HG02623 (cell line): Measurements from ENCODE around the gene GRK3.
"Not testable (repeated sequence)": the region's sequence is repeated elsewhere in the genome, so short reads cannot be mapped to it uniquely, and the experiment has no call there.

Source experiments
- ATAC-seq: cut with Tn5 transposase; IDR thresholded peaks from one replicate; pipeline ENCODE4 v1.9.1; 2021; ENCODE audit warnings: moderate library complexity; ENCODE audit not compliant: unreplicated experiment

Gene GRK3

DNA sequence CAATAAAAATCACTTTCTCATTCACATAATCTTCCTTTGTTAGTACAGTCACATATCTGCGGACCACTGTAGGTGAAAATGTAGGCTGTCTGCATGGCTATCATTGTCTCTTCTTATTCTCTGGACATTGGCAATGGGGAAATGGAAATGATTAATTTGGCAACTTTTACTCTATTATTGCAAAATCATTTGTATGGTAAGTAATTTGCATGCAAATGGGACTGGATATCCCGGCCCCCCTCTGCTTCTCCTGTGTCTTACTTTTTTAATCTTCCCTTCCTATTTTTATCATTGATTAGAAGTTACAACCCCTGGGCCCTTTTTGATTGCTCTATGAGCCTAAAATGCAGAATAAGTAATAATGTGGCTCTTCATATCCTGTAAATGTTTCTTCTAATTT is 6.0 kb downstream of the GRK3 start:
- ATAC-seq: no peak

DNA sequence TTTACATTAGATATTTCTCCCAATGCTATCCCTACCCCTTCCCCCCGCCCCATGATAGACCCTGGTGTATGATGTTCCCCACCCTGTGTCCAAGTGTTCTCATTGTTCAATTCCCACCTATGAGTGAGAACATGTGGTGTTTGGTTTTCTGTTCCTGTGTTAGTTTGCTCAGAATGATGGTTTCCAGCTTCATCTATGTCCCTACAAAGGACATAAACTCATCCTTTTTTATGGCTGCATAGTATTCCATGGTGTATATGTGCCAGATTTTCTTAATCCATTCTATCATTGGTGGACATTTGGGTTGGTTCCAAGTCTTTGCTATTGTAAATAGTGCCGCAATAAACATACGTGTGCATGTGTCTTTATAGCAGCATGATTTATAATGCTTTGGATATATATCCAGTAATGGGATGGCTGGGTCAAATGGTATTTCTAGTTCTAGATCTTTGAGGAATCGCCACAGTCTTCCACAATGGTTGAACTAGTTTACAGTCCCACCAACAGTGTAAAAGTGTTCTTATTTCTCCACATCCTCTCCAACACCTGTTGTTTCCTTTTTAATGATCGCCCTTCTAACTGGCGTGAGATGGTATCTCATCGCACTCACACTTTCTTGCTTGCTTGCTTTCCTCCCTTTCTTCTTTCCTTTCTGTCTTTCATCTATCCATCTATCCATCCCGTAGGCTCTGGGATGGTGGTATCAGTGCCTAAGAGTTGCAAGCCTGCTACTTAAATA is 7.7 kb downstream of the GRK3 start:
- not testable (repeated sequence) for ATAC-seq

- ATAC-seq: no peak
These were observed 8.3 kb downstream of the GRK3 start for GRCh38 chr22:25572708-25573171.

DNA sequence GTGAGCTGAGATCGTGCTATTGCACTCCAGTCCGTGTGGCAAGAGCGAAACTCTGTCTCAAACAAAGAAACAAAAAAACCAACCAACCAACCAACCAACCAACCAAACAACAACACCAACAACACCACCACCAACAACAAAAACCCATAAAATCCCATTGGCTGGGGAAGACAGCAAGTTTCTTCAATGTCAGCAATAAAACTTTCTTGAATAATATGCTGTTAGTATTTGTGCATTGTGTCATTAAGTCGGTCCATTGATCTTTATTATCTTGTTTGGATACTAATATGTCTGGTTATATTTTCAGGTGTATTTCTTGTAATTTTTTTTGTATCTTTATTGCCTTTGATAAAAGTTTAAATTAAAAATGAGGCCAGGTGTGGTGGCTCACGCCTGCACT is 9.4 kb downstream of the GRK3 start:
- no peak for ATAC-seq

- no peak for ATAC-seq
These were observed 10.3 kb downstream of the GRK3 start for GRCh38 chr22:25574736-25575135.

- ATAC-seq: not testable (repeated sequence)
These were observed 11.4 kb downstream of the GRK3 start for GRCh38 chr22:25575674-25576392.

GRCh38 chr22:25581452-25581851 is 17.0 kb downstream of the GRK3 start:
- not testable (repeated sequence) for ATAC-seq

- ATAC-seq: no peak
These were observed 18.5 kb downstream of the GRK3 start for GRCh38 chr22:25582946-25583345.

- not testable (repeated sequence) for ATAC-seq
These were observed 20.5 kb downstream of the GRK3 start for GRCh38 chr22:25584993-25585392.

DNA sequence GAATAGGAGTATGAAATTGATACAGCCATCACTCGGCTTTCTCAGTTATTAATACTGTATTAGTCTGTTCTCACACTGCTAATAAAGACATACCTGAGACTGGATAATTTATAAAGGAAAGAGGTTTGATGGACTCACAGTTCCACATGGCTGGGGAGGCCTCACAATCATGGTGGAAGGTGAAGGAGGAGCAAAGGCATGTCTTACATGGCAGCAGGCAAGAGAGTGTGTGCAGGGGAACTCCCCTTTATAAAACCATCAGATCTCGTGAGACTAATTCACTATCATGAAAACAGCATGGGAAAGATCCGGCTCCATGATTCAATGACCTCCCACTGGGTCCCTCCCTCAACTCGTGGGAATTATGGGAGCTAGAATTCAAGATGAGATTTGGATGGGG is 25.2 kb downstream of the GRK3 start:
- ATAC-seq: not testable (repeated sequence)

- ATAC-seq: not testable (repeated sequence)
These were observed 28.8 kb downstream of the GRK3 start for GRCh38 chr22:25593323-25593722.

- ATAC-seq: no peak
These were observed 34.1 kb downstream of the GRK3 start for GRCh38 chr22:25598609-25599008.

DNA sequence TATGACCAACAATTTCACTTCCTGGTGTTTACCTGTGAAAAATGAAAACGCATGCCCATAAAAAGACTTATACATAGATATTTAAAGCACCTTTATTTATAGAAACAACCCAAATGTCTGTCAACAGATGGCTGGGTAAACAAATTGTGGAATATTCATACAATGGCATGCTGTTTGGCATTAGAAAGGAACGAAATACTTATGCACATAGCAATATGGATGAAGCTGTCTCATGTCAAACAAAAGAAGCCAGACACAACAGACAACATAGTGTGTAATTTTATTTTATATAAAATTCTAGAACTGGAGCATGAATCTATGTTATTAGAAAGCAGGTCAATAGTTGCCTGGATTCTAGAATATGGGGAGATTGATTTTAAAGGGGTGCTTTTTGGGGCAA is 38.0 kb downstream of the GRK3 start:
- no peak for ATAC-seq

- no peak for ATAC-seq
These were observed 38.4 kb downstream of the GRK3 start for GRCh38 chr22:25602916-25603315.

GRCh38 chr22:25605146-25605545 is 40.7 kb downstream of the GRK3 start:
- not testable (repeated sequence) for ATAC-seq

DNA sequence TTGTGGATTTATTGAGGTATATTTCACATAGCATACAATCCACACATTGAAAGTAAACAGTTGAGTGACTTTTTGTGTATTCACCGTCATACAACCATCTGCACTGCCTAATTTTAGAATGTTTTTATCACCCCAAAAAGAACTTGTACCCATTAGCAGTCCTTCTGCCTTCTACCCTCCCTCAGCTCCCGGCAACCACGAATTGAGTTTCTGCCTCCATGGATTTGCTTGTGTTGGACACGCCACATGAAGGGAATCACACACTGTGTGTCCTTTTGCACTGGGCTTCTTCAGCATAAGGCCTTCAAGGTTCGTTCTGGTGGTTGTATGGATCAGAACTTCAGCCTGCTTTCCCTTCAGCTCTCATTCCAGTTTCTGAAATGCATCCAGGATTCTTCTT is 41.1 kb downstream of the GRK3 start:
- not testable (repeated sequence) for ATAC-seq

DNA sequence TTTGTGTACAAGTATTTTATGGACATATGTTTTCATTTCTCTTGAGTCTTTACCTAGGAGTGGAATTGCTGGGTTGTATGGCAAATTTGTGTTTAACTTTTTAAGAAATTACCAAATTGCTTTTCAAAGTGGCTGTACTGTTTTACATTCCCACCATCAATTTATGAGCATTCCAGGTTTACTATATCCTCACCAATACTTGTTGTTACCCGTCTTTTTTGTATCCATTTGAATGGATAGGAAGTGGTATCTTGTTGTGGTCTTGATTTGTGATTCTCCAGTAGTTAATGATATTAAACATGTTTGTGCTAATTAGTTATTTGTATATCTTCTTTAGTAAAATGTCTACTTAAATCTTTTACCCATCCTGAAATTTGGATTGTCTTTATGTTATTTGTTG is 46.8 kb downstream of the GRK3 start:
- not testable (repeated sequence) for ATAC-seq

DNA sequence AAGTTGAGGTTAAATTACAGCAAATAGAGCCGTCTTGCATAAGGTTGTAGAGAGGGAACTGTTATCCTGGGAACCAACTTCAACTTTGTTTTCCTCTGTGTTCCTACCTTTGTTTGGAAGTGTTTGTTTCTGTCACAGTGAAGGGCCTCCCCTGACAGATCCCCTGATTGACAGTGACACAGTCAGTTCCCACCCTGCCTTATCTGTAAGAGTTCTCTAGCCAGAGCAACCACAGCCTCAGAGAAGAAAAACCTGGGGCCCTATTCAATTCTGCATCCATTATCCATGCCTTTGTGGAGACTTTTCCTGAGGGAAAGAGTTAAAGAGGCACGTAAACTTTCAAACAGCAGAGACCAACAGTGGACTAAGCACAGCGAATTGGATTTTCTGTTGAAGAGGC is 48.7 kb downstream of the GRK3 start:
- not testable (repeated sequence) for ATAC-seq

- ATAC-seq: not testable (repeated sequence)
These were observed 49.1 kb downstream of the GRK3 start for GRCh38 chr22:25613558-25613957.

- not testable (repeated sequence) for ATAC-seq
These were observed 50.3 kb downstream of the GRK3 start for GRCh38 chr22:25614791-25615190.

GRCh38 chr22:25621986-25622385 is 57.5 kb downstream of the GRK3 start:
- no peak for ATAC-seq

DNA sequence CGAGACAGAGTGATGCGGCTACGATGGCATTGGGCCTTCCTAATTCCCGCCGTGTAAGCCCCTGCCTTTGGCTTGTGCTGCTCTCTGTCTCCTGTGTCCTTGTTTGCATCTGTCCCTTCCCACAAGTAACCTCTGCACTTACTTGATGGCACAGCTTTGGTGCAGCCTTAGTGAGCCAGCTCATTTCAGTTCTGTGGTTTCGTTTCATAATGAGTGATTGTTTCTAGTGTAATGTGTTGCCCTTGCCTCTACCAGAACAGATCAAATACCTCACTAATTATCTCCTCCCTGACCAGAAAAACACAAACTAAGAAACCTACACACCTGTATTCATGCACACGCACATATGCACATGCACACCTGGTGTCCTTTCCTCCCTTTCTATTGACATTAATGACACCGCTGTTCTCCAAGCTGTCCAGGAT is 58.8 kb downstream of the GRK3 start:
- ATAC-seq: peak; percentile 53
